Glutamatergic neuron (in vitro differentiated cells): ENCODE data around the gene ATF3. TPM values are rescaled to one million over a fixed set of nuclear protein-coding genes. Genes with fewer than 3 reads are reported as not detected.

Experiments
- DNase-seq: peaks from one replicate; pipeline ENCODE4 v3.0.0; 2022
- H3K27ac Mint-ChIP-seq: one replicate; pipeline ENCODE4 v1.8.0; 2020; ENCODE audit warnings: mild to moderate bottlenecking, mixed read lengths, inconsistent platforms; ENCODE audit not compliant: unreplicated experiment
- H3K27me3 Mint-ChIP-seq: one replicate; pipeline ENCODE4 v1.8.0; 2020; ENCODE audit warnings: mild to moderate bottlenecking, moderate library complexity, mixed read lengths, inconsistent platforms; ENCODE audit not compliant: unreplicated experiment
- H3K36me3 Mint-ChIP-seq: one replicate; pipeline ENCODE4 v1.8.0; 2020; ENCODE audit warnings: mild to moderate bottlenecking, mixed read lengths, inconsistent platforms; ENCODE audit not compliant: unreplicated experiment
- H3K4me1 Mint-ChIP-seq: one replicate; pipeline ENCODE4 v1.8.0; 2020; ENCODE audit warnings: mild to moderate bottlenecking, low read depth, mixed read lengths, inconsistent platforms; ENCODE audit not compliant: unreplicated experiment
- H3K4me3 Mint-ChIP-seq: one replicate; pipeline ENCODE4 v1.8.0; 2020; ENCODE audit warnings: mild to moderate bottlenecking, mixed read lengths, inconsistent platforms; ENCODE audit not compliant: unreplicated experiment
- H3K9me3 Mint-ChIP-seq: one replicate; pipeline ENCODE4 v1.8.0; 2020; ENCODE audit warnings: mild to moderate bottlenecking, moderate library complexity, mixed read lengths, inconsistent platforms; ENCODE audit not compliant: unreplicated experiment
- CTCF ChIP-seq: fragments of 200-600 bp; sonication (generic); IDR thresholded peaks from one replicate; pipeline ENCODE4 v1.5.0; 2021; ENCODE audit not compliant: partially characterized antibody, unreplicated experiment
- total RNA-seq: library from RNA; stranded (reverse); fragmentation: NEBNext Ultra II Directional; extraction: Animal tissue kit (Norgen Biotek cat#: 25700); gene quantifications from one replicate; pipeline ENCODE4 v1.2.1, GENCODE V29; 2021; ENCODE audit not compliant: unreplicated experiment

The ATF3 gene
- total RNA-seq, 1 donor from 2014 or later: 35.3 TPM

- H3K27ac Mint-ChIP-seq: no peak overlapping the region
- TF ChIP-seq CTCF: no peak
- H3K4me3 Mint-ChIP-seq: no peak overlapping the region
- H3K9me3 Mint-ChIP-seq: no peaks in the 10 kb centered on the region
- DNase-seq: no peak
- peaks cover 3% of the 10 kb centered on the region for H3K27me3 Mint-ChIP-seq
- H3K36me3 Mint-ChIP-seq: peaks cover 8% of the 10 kb centered on the region
- H3K4me1 Mint-ChIP-seq: no peaks in the 10 kb centered on the region
These were observed 20.4 kb downstream of the ATF3 start for GRCh38 chr1:212628813-212629415.

GRCh38 chr1:212629450-212630157 lies 21.0 kb downstream of the ATF3 start:
- no peak for DNase-seq
- peaks cover 12% of the 10 kb centered on the region for H3K36me3 Mint-ChIP-seq
- TF ChIP-seq CTCF: no peak
- peaks cover 5% of the 10 kb centered on the region for H3K27me3 Mint-ChIP-seq
- H3K4me3 Mint-ChIP-seq: no peak overlapping the region
- no peaks in the 10 kb centered on the region for H3K4me1 Mint-ChIP-seq
- H3K9me3 Mint-ChIP-seq: peaks cover 3% of the 10 kb centered on the region
- no peak overlapping the region for H3K27ac Mint-ChIP-seq

GRCh38 chr1:212630158-212630900 lies 21.8 kb downstream of the ATF3 start:
- peaks cover 5% of the 10 kb centered on the region for H3K27me3 Mint-ChIP-seq
- H3K9me3 Mint-ChIP-seq: peaks cover 3% of the 10 kb centered on the region
- peaks cover 13% of the 10 kb centered on the region for H3K36me3 Mint-ChIP-seq
- peak; percentile 72 for DNase-seq
- no peaks in the 10 kb centered on the region for H3K4me1 Mint-ChIP-seq
- H3K4me3 Mint-ChIP-seq: no peak overlapping the region
- TF ChIP-seq CTCF: peak; percentile 91
- H3K27ac Mint-ChIP-seq: no peak overlapping the region

GRCh38 chr1:212633161-212633560 lies 24.6 kb downstream of the ATF3 start:
- no peak for TF ChIP-seq CTCF
- peaks cover 3% of the 10 kb centered on the region for H3K9me3 Mint-ChIP-seq
- H3K4me3 Mint-ChIP-seq: no peak overlapping the region
- H3K4me1 Mint-ChIP-seq: peaks cover 2% of the 10 kb centered on the region
- H3K27ac Mint-ChIP-seq: no peak overlapping the region
- peaks cover 5% of the 10 kb centered on the region for H3K36me3 Mint-ChIP-seq
- H3K27me3 Mint-ChIP-seq: peaks cover 6% of the 10 kb centered on the region
- DNase-seq: no peak

GRCh38 chr1:212634252-212634651 lies 25.7 kb downstream of the ATF3 start:
- no peak overlapping the region for H3K27ac Mint-ChIP-seq
- no peak for DNase-seq

More at GRCh38 chr1:212634252-212634651, 25.7 kb downstream of the ATF3 start:
- H3K36me3 Mint-ChIP-seq: peaks cover 5% of the 10 kb centered on the region
- TF ChIP-seq CTCF: no peak
- peaks cover 4% of the 10 kb centered on the region for H3K4me1 Mint-ChIP-seq
- peaks cover 3% of the 10 kb centered on the region for H3K9me3 Mint-ChIP-seq
- peaks cover 6% of the 10 kb centered on the region for H3K27me3 Mint-ChIP-seq
- H3K4me3 Mint-ChIP-seq: no peak overlapping the region
